Thyroid gland (tissue), 4 donors: ENCODE measurements around the gene IL17RD. TPM values are rescaled to one million over a fixed set of nuclear protein-coding genes. Genes with fewer than 3 reads are reported as not detected.
A peak's percentile ranks its signal among the peaks of the same experiment; 100 is the strongest.

Experiments used
- DNase-seq, 2 donors: peaks; one replicate each; pipeline ENCODE4 v3.0.0-alpha.2; 2019
- H3K27ac ChIP-seq, 3 donors: fragments of 200-600 bp; sonication (generic); 1 replicate in 2 of 3; 2 replicates in 1 of 3; pipeline ENCODE4 v1.5.1; 2016 to 2019; ENCODE audit warnings: mild to moderate bottlenecking in 1 of 3, moderate library complexity in 1 of 3
- H3K27me3 ChIP-seq: fragments of 200-600 bp; sonication (generic); one replicate; pipeline ENCODE4 v1.5.1; 2019
- H3K36me3 ChIP-seq, 2 donors: fragments of 200-600 bp; sonication (generic); one replicate each; pipeline ENCODE4 v1.5.1; 2016 to 2019
- H3K4me1 ChIP-seq, 2 donors: fragments of 200-600 bp; sonication (generic); one replicate each; pipeline ENCODE4 v1.5.1; 2017 to 2019
- H3K4me3 ChIP-seq, 3 donors: fragments of 200-600 bp; sonication (generic); replicated peaks in 1 of 3; 1 replicate in 2 of 3; 2 replicates in 1 of 3; pipeline ENCODE4 v1.5.1; 2016; ENCODE audit warnings: mild to moderate bottlenecking in 1 of 3
- H3K9me3 ChIP-seq: fragments of 200-600 bp; sonication (generic); one replicate; pipeline ENCODE4 v1.5.1; 2017
- CTCF ChIP-seq, 6 experiments: fragments of 200-600 bp in 3 of 6; fragments of 450-650 bp in 3 of 6; sonication (generic) in 3 of 6; IDR thresholded peaks; one replicate each; pipeline ENCODE4 v1.5.1; 2016 to 2019; ENCODE audit warnings: antibody characterized with exemption in 6 of 6, mild to moderate bottlenecking in 2 of 6, inconsistent platforms in 1 of 6, moderate library complexity in 1 of 6
- POLR2A ChIP-seq, 2 donors: fragments of 450-650 bp; IDR thresholded peaks; one replicate each; pipeline ENCODE4 v1.6.1; 2017; ENCODE audit warnings: antibody characterized with exemption in 2 of 2, mild to moderate bottlenecking in 2 of 2, moderate library complexity in 1 of 2
- WGBS, 2 donors: methylation state at CpG; one replicate each; pipeline ENCODE4 v1.1.5; 2017; 5-methylcytosine and 5-hydroxymethylcytosine counted together
- intact Hi-C: fragments of 100-400 bp; cut with DNase I; formaldehyde crosslinking; loops from one replicate; pipeline ENCODE4 v1.15.1; 2023
- total RNA-seq, 4 donors: library from RNA; depleted of rRNA; stranded (reverse); fragments of >200 nt; gene quantifications; one replicate each; pipeline ENCODE4 v1.2.3, GENCODE V29; 2016

IL17RD gene
- total RNA-seq, 4 donors from 2014 or later = 0.59 to 2.6 (median 1.4) TPM

GRCh38 chr3:57082481-57082880, 82.7 kb downstream of the IL17RD start:
- DNase-seq = no peak
- no peak overlapping the region for H3K4me3 ChIP-seq
- intact Hi-C loops = no loop called here
- 96 to 97% methylated on average over 6 of the region's 6 CpGs for WGBS, 2 donors
- no peaks in the 10 kb centered on the region for H3K27me3 ChIP-seq
- H3K36me3 ChIP-seq = no peaks in the 10 kb centered on the region
- H3K4me1 ChIP-seq = peaks cover 6 to 10% of the 10 kb centered on the region in 2 donors
- TF ChIP-seq POLR2A (IDR thresholded peaks at IDR 0.05) (no peak), CTCF (IDR thresholded peaks at IDR 0.05) (no peak)
- no peak overlapping the region for H3K27ac ChIP-seq
- no peaks in the 10 kb centered on the region for H3K9me3 ChIP-seq

GRCh38 chr3:57081173-57081572, 84.0 kb downstream of the IL17RD start:
- Histone ChIP-seq H3K27me3 (no peaks in the 10 kb centered on the region), H3K4me1 (peaks cover 6 to 10% of the 10 kb centered on the region in 2 donors), H3K9me3 (no peaks in the 10 kb centered on the region), H3K4me3 (no peak overlapping the region), H3K27ac (no peak overlapping the region), H3K36me3 (no peaks in the 10 kb centered on the region)
- intact Hi-C loops = no loop called here
- no peak for TF ChIP-seq CTCF (IDR thresholded peaks at IDR 0.05)
- TF ChIP-seq POLR2A (IDR thresholded peaks at IDR 0.05) = no peak
- WGBS, 2 donors = 82 to 85% methylated on average over 3 of the region's 3 CpGs
- DNase-seq = no peak

- Histone ChIP-seq H3K4me1 (peaks cover 6 to 10% of the 10 kb centered on the region in 2 donors), H3K4me3 (no peak overlapping the region), H3K27me3 (no peaks in the 10 kb centered on the region), H3K9me3 (no peaks in the 10 kb centered on the region), H3K36me3 (no peaks in the 10 kb centered on the region), H3K27ac (no peak overlapping the region)
- no peak for DNase-seq
- WGBS, 2 donors = 92 to 94% methylated on average over 4 of the region's 4 CpGs
- intact Hi-C loops = no loop called here
- TF ChIP-seq POLR2A (IDR thresholded peaks at IDR 0.05) = no peak
- TF ChIP-seq CTCF (IDR thresholded peaks at IDR 0.05) = no peak
These were observed 85.0 kb downstream of the IL17RD start for GRCh38 chr3:57080171-57080570.

GRCh38 chr3:57079474-57079831, 85.7 kb downstream of the IL17RD start:
- Histone ChIP-seq H3K27ac (no peak overlapping the region), H3K4me3 (peak overlapping the region in 2 of 3 donors; percentile 35 to 92), H3K9me3 (no peaks in the 10 kb centered on the region), H3K27me3 (no peaks in the 10 kb centered on the region), H3K36me3 (no peaks in the 10 kb centered on the region), H3K4me1 (peaks cover 6 to 10% of the 10 kb centered on the region in 2 donors)
- TF ChIP-seq CTCF (IDR thresholded peaks at IDR 0.05) (no peak), POLR2A (IDR thresholded peaks at IDR 0.05) (no peak)
- intact Hi-C loops = loop anchor here (5.0 kb wide), 1 partner anchor 82 kb away; no protein-coding TSS in a partner anchor
- DNase-seq = no peak
- 10 to 22% methylated on average over 8 to 25 of the region's 25 CpGs for WGBS, 2 donors

GRCh38 chr3:57078635-57079473, 86.3 kb downstream of the IL17RD start:
- Histone ChIP-seq H3K4me1 (peaks cover 6 to 10% of the 10 kb centered on the region in 2 donors), H3K27me3 (no peaks in the 10 kb centered on the region), H3K4me3 (peak overlapping the region; percentile 6 to 92 (median 81)), H3K36me3 (no peaks in the 10 kb centered on the region), H3K9me3 (no peaks in the 10 kb centered on the region), H3K27ac (peak overlapping the region in 2 of 3 donors; percentile 20 to 56)
- WGBS, 2 donors = 0% methylated on average over 2 to 8 of the region's 91 CpGs
- DNase-seq = peak; percentile 62 to 65
- TF ChIP-seq CTCF (IDR thresholded peaks at IDR 0.05) (peak in 1 of 6 experiments; percentile 14), POLR2A (IDR thresholded peaks at IDR 0.05) (peak in 1 of 2 donors; percentile 32)
- intact Hi-C loops = loop anchor here (5.0 kb wide), 1 partner anchor 82 kb away; no protein-coding TSS in a partner anchor
